Common myeloid progenitor, CD34-positive (primary cell): ENCODE results near the gene BCAR3.
"Not testable (repeated sequence)": the region's sequence is repeated elsewhere in the genome, so short reads cannot be mapped to it uniquely, and the experiment has no call there.

ENCODE experiments used
- CTCF ChIA-PET: fragments of 350-600 bp; sonication (Branson Sonifier 250); formaldehyde crosslinking; loops from one replicate; lab custom pipeline; 2021; ENCODE audit warnings: antibody characterized with exemption; lab: Charles Lee
- POLR2A ChIA-PET: fragments of 350-600 bp; sonication (Branson Sonifier 250); formaldehyde crosslinking; loops from one replicate; lab custom pipeline; 2021; ENCODE audit warnings: antibody characterized with exemption; lab: Charles Lee
- DNase-seq, 3 donors: peaks; one replicate each; pipeline versions ENCODE4 v3.0.0 to v3.0.0-alpha.2; 2013
- H3K27ac ChIP-seq, 2 experiments: 1 replicate in 1 of 2; 2 replicates in 1 of 2; pipeline ENCODE4 v1.7.0; 2013; ENCODE audit warnings: inconsistent platforms in 2 of 2, low read length in 2 of 2, mild to moderate bottlenecking in 2 of 2, low read depth in 1 of 2, moderate library complexity in 1 of 2; ENCODE audit not compliant: severe bottlenecking in 2 of 2, insufficient read depth in 1 of 2, poor library complexity in 1 of 2
- H3K27me3 ChIP-seq, 5 experiments: replicated peaks in 2 of 5; 1 replicate in 3 of 5; 2 replicates in 2 of 5; pipeline versions ENCODE4 v1.6.1 to v1.7.0; 2013; ENCODE audit warnings: low read length in 4 of 5, mild to moderate bottlenecking in 2 of 5, moderate library complexity in 2 of 5, inconsistent platforms in 1 of 5; ENCODE audit not compliant: insufficient read depth in 5 of 5, control insufficient read depth in 4 of 5
- H3K36me3 ChIP-seq, 4 experiments: 1 replicate in 2 of 4; 2 replicates in 2 of 4; pipeline versions ENCODE4 v1.6.1 to v1.7.0; 2013; ENCODE audit warnings: low read length in 3 of 4, control low read depth in 1 of 4, mild to moderate bottlenecking in 1 of 4; ENCODE audit not compliant: control insufficient read depth in 4 of 4, insufficient read depth in 4 of 4
- H3K4me1 ChIP-seq, 4 experiments: 1 replicate in 3 of 4; 2 replicates in 1 of 4; pipeline versions ENCODE4 v1.6.1 to v1.7.1; 2013; ENCODE audit warnings: low read length in 3 of 4, mild to moderate bottlenecking in 3 of 4, control low read depth in 1 of 4, inconsistent platforms in 1 of 4, moderate library complexity in 1 of 4; ENCODE audit not compliant: control insufficient read depth in 4 of 4, insufficient read depth in 4 of 4; ENCODE audit errors: control extremely low read depth in 1 of 4
- H3K4me3 ChIP-seq, 7 experiments: 1 replicate in 4 of 7; 2 replicates in 3 of 7; pipeline versions ENCODE4 v1.5.1 to v1.7.0; 2013; ENCODE audit warnings: mild to moderate bottlenecking in 7 of 7, low read length in 6 of 7, moderate library complexity in 6 of 7, inconsistent platforms in 2 of 7, low read depth in 2 of 7, control low read depth in 1 of 7; ENCODE audit not compliant: insufficient read depth in 4 of 7, control insufficient read depth in 1 of 7; ENCODE audit errors: extremely low read depth in 1 of 7
- H3K9me3 ChIP-seq, 5 experiments: 1 replicate in 4 of 5; 2 replicates in 1 of 5; pipeline versions ENCODE4 v1.6.1 to v1.7.1; 2013; ENCODE audit warnings: low read length in 4 of 5, mild to moderate bottlenecking in 2 of 5, inconsistent platforms in 1 of 5, low read depth in 1 of 5, moderate library complexity in 1 of 5; ENCODE audit not compliant: control insufficient read depth in 4 of 5, insufficient read depth in 2 of 5; ENCODE audit errors: control extremely low read depth in 1 of 5
- WGBS: methylation state at CpG from one replicate; pipeline ENCODE4 v1.1.5; 2013; ENCODE audit not compliant: insufficient coverage; 5-methylcytosine and 5-hydroxymethylcytosine counted together

BCAR3 gene

GRCh38 chr1:93677729-93678128 lies 3.9 kb downstream of the BCAR3 start:
- Histone ChIP-seq H3K4me3 (no peak overlapping the region), H3K36me3 (no peaks in the 10 kb centered on the region), H3K4me1 (peaks cover 0 to 18% (median 16%) of the 10 kb centered on the region in 4 experiments), H3K9me3 (no peaks in the 10 kb centered on the region), H3K27me3 (peaks cover 0 to 23% (median 11%) of the 10 kb centered on the region in 5 experiments), H3K27ac (no peak overlapping the region)
- no peak for DNase-seq
- WGBS = 100% methylated on average over 1 of the region's 1 CpG
- ChIA-PET CTCF (interaction anchor here (1.1 to 1.9 kb wide), 4 partner anchors 8 to 61 kb away, joined by 3 to 5 read pairs (median 4); no protein-coding TSS in a partner anchor), POLR2A (no interaction called here)

- ChIA-PET CTCF (interaction anchor here (1.0 kb wide), 1 partner anchor 18 kb away, joined by 3 read pairs; no protein-coding TSS in a partner anchor), POLR2A (no interaction called here)
- no peaks in the 10 kb centered on the region for H3K9me3 ChIP-seq
- no peak overlapping the region for H3K4me3 ChIP-seq
- no peak for DNase-seq
- H3K27ac ChIP-seq = no peak overlapping the region
- H3K27me3 ChIP-seq = peaks cover 0 to 12% (median 4%) of the 10 kb centered on the region in 5 experiments
- peaks cover 0 to 19% (median 16%) of the 10 kb centered on the region in 4 experiments for H3K4me1 ChIP-seq
- H3K36me3 ChIP-seq = no peaks in the 10 kb centered on the region
- 94% methylated on average over 6 of the region's 6 CpGs for WGBS
These were observed 5.2 kb downstream of the BCAR3 start for GRCh38 chr1:93676427-93676826.

- Histone ChIP-seq H3K27ac (no peak overlapping the region), H3K27me3 (peaks cover 0 to 10% (median 4%) of the 10 kb centered on the region in 5 experiments), H3K4me1 (peaks cover 0 to 14% (median 11%) of the 10 kb centered on the region in 4 experiments), H3K36me3 (no peaks in the 10 kb centered on the region), H3K4me3 (no peak overlapping the region), H3K9me3 (no peaks in the 10 kb centered on the region)
- POLR2A ChIA-PET = no interaction called here
- no peak for DNase-seq
- WGBS = 100% methylated on average over 2 of the region's 5 CpGs
- CTCF ChIA-PET = interaction anchor here (1.0 to 1.5 kb wide), 3 partner anchors 17 to 79 kb away, joined by 3 read pairs; no protein-coding TSS in a partner anchor
These were observed 5.7 kb downstream of the BCAR3 start for GRCh38 chr1:93675931-93676330.

- Histone ChIP-seq H3K9me3 (no peaks in the 10 kb centered on the region), H3K27ac (no peak overlapping the region), H3K4me3 (no peak overlapping the region), H3K4me1 (peaks cover 0 to 10% (median 7%) of the 10 kb centered on the region in 4 experiments), H3K27me3 (peaks cover 0 to 4% (median 2%) of the 10 kb centered on the region in 5 experiments), H3K36me3 (no peaks in the 10 kb centered on the region)
- 94% methylated on average over 2 of the region's 3 CpGs for WGBS
- no peak for DNase-seq
- ChIA-PET POLR2A (no interaction called here), CTCF (interaction anchor here (1.0 to 1.5 kb wide), 3 partner anchors 16 to 80 kb away, joined by 3 read pairs; no protein-coding TSS in a partner anchor)
These were observed 6.4 kb downstream of the BCAR3 start for GRCh38 chr1:93675271-93675670.

DNA sequence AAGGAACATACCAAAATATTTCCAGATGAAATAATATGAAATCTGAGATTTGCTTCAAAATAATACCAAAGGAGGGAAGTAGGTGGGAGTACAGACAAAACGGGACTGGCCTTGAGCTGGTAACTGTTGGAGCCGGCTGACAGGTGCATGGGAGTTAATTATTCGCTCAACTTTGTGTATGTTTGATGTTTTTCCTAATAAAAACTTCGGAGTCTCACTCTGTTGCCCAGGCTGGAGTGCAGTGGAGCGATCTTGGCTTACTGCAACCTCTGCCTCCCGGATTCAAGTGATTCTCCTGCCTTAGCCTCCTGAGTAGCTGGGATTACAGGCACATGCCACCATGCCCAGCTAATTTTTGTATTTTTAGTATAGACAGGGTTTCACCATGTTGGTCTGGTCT lies 7.6 kb downstream of the BCAR3 start:
- H3K27me3 ChIP-seq, H3K9me3 ChIP-seq, H3K36me3 ChIP-seq, H3K4me3 ChIP-seq, H3K27ac ChIP-seq, DNase-seq, POLR2A ChIA-PET: not testable (repeated sequence)
- peaks cover 0 to 13% (median 7%) of the 10 kb centered on the region in 4 experiments for H3K4me1 ChIP-seq
- CTCF ChIA-PET = interaction anchor here (1.4 to 4.7 kb wide), 2 partner anchors 8 to 30 kb away, joined by 3 to 20 read pairs; partner anchors contain the start of gene BCAR3
- WGBS = 100% methylated on average over 3 of the region's 6 CpGs

- POLR2A ChIA-PET = no interaction called here
- H3K27me3 ChIP-seq = no peaks in the 10 kb centered on the region
- no CpG with 5 or more reads among the region's 2 CpGs for WGBS
- H3K4me3 ChIP-seq = no peak overlapping the region
- CTCF ChIA-PET = interaction anchor here (0.6 to 4.7 kb wide), 5 partner anchors 9 to 313 kb away, joined by 3 to 20 read pairs (median 3); partner anchors contain the start of gene BCAR3
- peaks cover 0 to 13% (median 7%) of the 10 kb centered on the region in 4 experiments for H3K4me1 ChIP-seq
- H3K9me3 ChIP-seq = no peaks in the 10 kb centered on the region
- DNase-seq = no peak
- no peak overlapping the region for H3K27ac ChIP-seq
- H3K36me3 ChIP-seq = no peaks in the 10 kb centered on the region
These were observed 8.3 kb downstream of the BCAR3 start for GRCh38 chr1:93673163-93673829.
